Large intestine (tissue), 3 donors: ENCODE results near the gene CEP20. TPM values are rescaled to one million over a fixed set of nuclear protein-coding genes. Genes with fewer than 3 reads are reported as not detected.
A peak's percentile ranks its signal among the peaks of the same experiment; 100 is the strongest.
"Not testable (repeated sequence)": the region's sequence is repeated elsewhere in the genome, so short reads cannot be mapped to it uniquely, and the experiment has no call there.

Experiments
- DNase-seq, 2 donors: peaks; one replicate each; pipeline versions ENCODE4 v3.0.0 to v3.0.0-alpha.2; 2013
- H3K27ac ChIP-seq: one replicate; pipeline ENCODE4 v1.5.1; 2013; ENCODE audit warnings: low read length
- H3K27me3 ChIP-seq: 2 replicates; pipeline ENCODE4 v1.6.1; 2013; ENCODE audit warnings: low read length; ENCODE audit not compliant: control insufficient read depth, insufficient read depth
- H3K36me3 ChIP-seq: 2 replicates; pipeline ENCODE4 v1.6.1; 2013; ENCODE audit warnings: low read length; ENCODE audit not compliant: control insufficient read depth, insufficient read depth
- H3K4me1 ChIP-seq: one replicate; pipeline ENCODE4 v1.6.1; 2013; ENCODE audit warnings: low read length; ENCODE audit not compliant: control insufficient read depth, insufficient read depth
- H3K4me3 ChIP-seq: one replicate; pipeline ENCODE4 v1.5.1; 2013; ENCODE audit warnings: low read length
- H3K9me3 ChIP-seq: one replicate; pipeline ENCODE4 v1.6.1; 2013; ENCODE audit warnings: mild to moderate bottlenecking, low read depth, low read length, moderate library complexity; ENCODE audit not compliant: control insufficient read depth
- WGBS: methylation state at CpG from one replicate; pipeline ENCODE4 v1.1.5; 2013; ENCODE audit warnings: low lambda C conversion rate; ENCODE audit not compliant: insufficient coverage; 5-methylcytosine and 5-hydroxymethylcytosine counted together
- polyA plus RNA-seq: library from polyadenylated mRNA; unstranded; fragments of 120-200 nt; gene quantifications from one replicate; pipeline ENCODE4 v1.2.1, GENCODE V29; 2013

The CEP20 gene
- polyA plus RNA-seq, 1 donor: 26.7 TPM

DNA sequence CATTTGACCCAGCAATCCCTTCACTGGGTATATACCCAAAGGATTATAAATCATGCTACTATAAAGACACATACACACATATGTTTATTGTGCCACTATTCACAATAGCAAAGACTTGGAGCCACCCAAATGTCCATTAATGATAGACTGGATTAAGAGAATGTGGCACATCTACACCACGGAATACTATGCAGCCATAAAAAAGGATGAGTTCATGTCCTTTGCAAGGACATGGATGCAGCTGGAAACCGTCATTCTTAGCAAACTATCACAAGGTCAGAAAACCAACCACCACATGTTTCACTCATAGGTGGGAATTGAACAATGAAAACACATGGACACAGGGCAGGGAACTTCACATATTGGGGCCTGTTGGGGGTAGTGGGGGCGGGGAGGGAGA is 29.9 kb upstream of the CEP20 start:
- H3K4me1 ChIP-seq, H3K27me3 ChIP-seq, H3K36me3 ChIP-seq, H3K9me3 ChIP-seq, H3K27ac ChIP-seq, DNase-seq, H3K4me3 ChIP-seq: not testable (repeated sequence)
- no CpG with 5 or more reads among the region's 3 CpGs for WGBS

DNA sequence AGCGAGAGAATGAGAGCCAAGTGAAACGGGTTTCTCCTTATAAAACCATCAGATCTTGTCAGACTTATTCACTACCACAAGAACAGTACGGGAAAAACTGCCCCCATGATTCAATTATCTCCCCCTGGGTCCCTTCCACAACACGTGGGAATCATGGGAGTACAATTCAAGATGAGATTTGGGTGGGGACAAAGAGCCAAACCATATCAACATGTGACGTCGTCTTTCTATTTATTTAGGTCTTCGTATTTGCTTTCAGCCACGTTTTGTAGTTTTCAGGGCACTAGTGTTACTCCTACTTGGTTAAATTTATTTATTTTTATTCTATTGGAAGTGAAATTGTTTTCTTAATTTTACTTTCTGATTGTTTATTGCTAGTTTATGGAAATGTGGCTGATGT is 27.9 kb upstream of the CEP20 start:
- Histone ChIP-seq H3K36me3 (no peaks in the 10 kb centered on the region), H3K27me3 (no peaks in the 10 kb centered on the region), H3K27ac (no peak overlapping the region), H3K4me1 (no peaks in the 10 kb centered on the region), H3K9me3 (no peaks in the 10 kb centered on the region), H3K4me3 (no peak overlapping the region)
- 71% methylated on average over 4 of the region's 8 CpGs for WGBS
- DNase-seq: no peak

DNA sequence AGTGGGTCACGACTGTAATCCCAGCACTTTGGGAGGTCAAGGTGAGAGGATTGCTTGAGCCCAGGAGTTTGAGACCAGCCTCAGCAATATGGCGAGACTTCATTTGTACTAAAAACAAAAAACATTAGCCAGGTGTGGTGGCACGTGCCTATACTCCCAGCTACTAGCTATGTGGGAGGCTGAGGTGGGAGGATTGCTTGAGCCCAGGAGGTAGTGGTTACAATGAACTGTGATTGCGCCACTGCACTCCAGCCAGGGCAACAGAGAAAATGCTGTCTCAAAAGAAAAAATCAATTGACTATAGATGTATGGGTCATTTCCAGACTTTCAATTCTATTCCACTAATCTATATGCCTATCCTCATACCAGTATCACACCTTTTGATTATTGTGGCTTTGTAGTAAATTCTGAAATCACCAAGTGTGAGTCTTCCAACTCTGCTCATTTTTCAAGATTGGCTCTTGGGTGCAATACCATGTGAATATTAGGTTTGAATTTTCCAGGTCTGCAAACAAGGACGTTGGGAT is 27.2 kb upstream of the CEP20 start:
- no peak for DNase-seq
- no peaks in the 10 kb centered on the region for H3K9me3 ChIP-seq

DNA sequence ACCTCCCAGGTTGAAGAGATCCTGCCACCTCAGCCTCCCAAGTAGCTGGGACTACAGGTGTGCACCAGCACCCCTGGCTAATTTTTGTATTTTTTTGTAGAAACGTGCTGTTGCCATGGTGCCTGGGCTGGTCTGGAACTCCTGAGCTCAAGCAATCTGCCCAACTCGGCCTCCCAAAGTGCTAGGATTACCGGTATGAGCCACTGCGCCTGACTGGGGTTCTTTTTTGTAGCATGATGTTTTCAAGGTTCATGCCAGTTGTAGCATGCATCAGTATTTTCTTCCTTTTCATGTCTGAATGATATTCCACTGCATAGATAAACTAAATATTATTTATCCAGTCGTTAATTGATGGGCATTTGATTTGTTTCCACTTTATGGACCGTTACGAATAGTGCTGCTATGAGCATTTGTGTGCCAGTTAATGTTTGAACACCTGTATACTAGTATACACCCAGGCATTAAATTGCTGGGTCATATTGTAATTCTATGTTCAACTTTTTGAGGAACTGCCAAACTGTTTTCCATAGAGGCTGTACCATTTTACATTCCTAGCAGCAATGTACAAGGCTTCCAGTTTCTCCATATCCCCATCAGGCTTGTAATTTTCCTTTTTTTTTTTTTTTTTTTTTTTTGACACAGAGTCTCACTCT is 24.8 kb upstream of the CEP20 start:
- Histone ChIP-seq H3K27ac (no peak overlapping the region), H3K27me3 (no peaks in the 10 kb centered on the region), H3K4me1 (no peaks in the 10 kb centered on the region), H3K9me3 (no peaks in the 10 kb centered on the region), H3K36me3 (no peaks in the 10 kb centered on the region), H3K4me3 (no peak overlapping the region)
- no peak for DNase-seq
- WGBS: 83% methylated on average over 1 of the region's 7 CpGs

More for the DNA sequence above, 27.2 kb upstream of the CEP20 start:
- no peaks in the 10 kb centered on the region for H3K4me1 ChIP-seq
- H3K36me3 ChIP-seq: no peaks in the 10 kb centered on the region
- H3K27me3 ChIP-seq: no peaks in the 10 kb centered on the region
- H3K27ac ChIP-seq: no peak overlapping the region
- WGBS: 50% methylated on average over 1 of the region's 5 CpGs
- H3K4me3 ChIP-seq: no peak overlapping the region

DNA sequence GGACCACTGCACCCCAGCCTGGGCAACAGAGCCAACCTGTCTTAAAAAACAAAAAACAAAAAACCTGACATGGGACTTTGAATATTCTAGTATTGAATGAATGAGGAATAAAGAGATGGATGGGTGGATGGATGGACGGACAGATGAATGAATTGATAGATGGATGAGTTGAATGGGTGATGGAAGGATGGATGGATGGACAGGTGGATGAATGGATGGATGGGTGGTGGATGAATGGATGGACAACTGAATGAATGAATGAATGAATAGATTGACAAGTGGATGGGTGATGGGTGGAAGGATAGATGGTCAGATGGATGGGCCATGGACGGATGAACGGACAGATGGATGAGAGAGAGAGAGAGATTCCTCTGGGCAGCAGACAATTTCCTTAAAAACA is 22.8 kb upstream of the CEP20 start:
- Histone ChIP-seq H3K4me1 (no peaks in the 10 kb centered on the region), H3K9me3 (no peaks in the 10 kb centered on the region), H3K27ac (no peak overlapping the region), H3K36me3 (no peaks in the 10 kb centered on the region), H3K27me3 (no peaks in the 10 kb centered on the region), H3K4me3 (no peak overlapping the region)
- DNase-seq: no peak
- 100% methylated on average over 1 of the region's 3 CpGs for WGBS

DNA sequence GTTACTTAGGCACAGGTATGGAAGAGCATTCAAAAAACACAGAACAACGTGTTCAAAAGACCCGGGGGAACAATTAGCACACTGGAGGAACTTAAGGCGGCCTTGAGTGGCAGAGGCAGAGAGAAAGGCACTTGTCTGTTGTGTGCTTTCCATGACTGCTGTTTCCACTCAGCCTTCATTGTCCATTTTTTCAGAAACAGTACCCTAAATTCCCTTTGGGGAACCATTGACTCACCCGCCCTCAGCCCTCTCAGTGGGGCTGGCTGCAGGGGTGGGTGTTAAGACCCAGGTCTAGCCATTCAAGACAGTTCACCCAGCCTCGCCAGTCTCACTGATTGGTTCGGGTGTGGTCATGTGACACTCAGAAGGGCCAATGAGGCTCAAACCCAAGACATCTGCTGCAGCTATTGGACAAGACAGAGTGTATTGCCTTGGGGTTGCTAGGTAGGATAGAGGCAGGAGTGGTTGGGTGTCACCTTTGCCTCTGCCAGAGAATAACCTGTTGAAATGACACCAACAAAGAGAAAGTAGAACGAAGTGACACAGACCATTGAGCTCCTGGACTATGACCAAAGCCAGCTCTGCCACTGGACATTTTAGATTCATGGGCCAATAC is 19.6 kb upstream of the CEP20 start:
- peak in 1 of 2 donors; percentile 17 for DNase-seq
- Histone ChIP-seq H3K9me3 (no peaks in the 10 kb centered on the region), H3K27me3 (no peaks in the 10 kb centered on the region), H3K4me1 (no peaks in the 10 kb centered on the region), H3K27ac (no peak overlapping the region), H3K4me3 (no peak overlapping the region), H3K36me3 (no peaks in the 10 kb centered on the region)
- WGBS: no CpG with 5 or more reads among the region's 7 CpGs

DNA sequence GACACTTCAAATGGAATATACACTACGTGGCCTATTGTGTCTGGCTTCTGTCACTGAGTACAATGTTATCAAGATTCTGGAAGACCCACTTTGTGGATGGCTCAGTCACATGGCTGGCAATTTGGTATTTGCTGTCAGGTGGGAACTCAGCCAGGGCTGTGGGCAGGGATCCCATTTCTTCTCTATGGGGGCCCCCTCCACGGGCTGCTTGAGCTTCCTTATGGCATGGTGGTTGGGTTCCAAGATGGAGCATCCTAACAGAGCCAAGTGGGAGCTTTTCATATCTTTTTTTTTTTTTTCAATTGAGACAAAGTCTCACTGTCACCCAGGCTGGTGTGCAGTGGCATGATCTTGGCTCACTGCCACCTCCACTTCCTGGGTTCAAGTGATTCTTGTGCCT is 18.0 kb upstream of the CEP20 start:
- no peak overlapping the region for H3K27ac ChIP-seq
- H3K27me3 ChIP-seq: no peaks in the 10 kb centered on the region
- H3K9me3 ChIP-seq: no peaks in the 10 kb centered on the region
- no peaks in the 10 kb centered on the region for H3K4me1 ChIP-seq
- no CpG with 5 or more reads among the region's 2 CpGs for WGBS
- H3K36me3 ChIP-seq: no peaks in the 10 kb centered on the region
- H3K4me3 ChIP-seq: no peak overlapping the region
- DNase-seq: no peak

DNA sequence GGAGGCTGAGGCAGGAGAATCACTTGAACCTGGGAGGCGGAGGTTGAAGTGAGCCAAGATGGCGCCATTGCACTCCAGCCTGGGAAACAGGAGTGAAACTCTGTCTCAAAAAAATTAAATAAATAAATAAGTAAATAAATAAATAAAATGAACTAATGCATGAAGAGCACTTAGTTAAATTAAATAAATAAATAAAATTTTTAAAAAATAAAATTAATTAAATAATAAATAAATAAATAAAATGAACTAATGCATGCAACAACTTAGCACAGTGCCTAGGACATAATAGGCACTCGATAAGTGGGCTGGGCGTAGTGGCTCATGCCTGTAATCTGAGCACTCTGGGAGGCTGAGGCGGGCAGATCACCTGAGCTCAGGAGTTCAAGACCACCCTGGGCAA is 15.6 kb upstream of the CEP20 start:
- 100% methylated on average over 2 of the region's 5 CpGs for WGBS
- Histone ChIP-seq H3K4me1 (no peaks in the 10 kb centered on the region), H3K4me3 (no peak overlapping the region), H3K9me3 (no peaks in the 10 kb centered on the region), H3K27ac (no peak overlapping the region), H3K36me3 (no peaks in the 10 kb centered on the region), H3K27me3 (no peaks in the 10 kb centered on the region)
- no peak for DNase-seq

DNA sequence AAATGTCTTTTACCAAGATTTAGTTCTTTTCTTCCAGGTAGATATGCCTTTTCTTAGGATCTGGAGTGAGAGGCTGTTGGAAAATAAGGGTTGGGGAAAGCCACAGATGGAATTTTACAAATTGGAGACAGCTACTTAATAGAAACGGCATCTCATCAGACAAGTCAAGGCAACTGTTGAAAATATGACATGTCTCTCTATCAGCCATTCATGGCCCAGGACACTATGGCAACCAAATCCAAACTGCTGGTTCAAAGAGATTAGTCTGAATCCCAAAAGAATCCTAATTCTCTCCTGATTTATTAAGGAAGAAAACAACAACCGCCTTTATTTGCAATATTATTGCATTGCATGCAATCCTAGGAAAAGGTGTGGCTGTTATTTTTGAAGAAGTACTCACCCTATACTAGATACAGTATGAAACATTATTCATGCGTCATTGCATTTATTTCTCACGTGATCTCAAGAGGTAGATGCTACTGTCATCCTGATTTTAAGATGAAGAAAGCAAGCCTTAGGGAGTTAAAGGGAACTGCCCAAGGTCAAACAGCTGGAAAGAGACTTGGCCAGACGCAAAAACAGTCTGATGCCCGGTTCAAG is 12.6 kb upstream of the CEP20 start:
- no peak overlapping the region for H3K4me3 ChIP-seq
- no peak overlapping the region for H3K27ac ChIP-seq
- WGBS: 73% methylated on average over 2 of the region's 6 CpGs
- no peak for DNase-seq
- H3K27me3 ChIP-seq: no peaks in the 10 kb centered on the region
- no peaks in the 10 kb centered on the region for H3K36me3 ChIP-seq
- no peaks in the 10 kb centered on the region for H3K4me1 ChIP-seq
- H3K9me3 ChIP-seq: no peaks in the 10 kb centered on the region

DNA sequence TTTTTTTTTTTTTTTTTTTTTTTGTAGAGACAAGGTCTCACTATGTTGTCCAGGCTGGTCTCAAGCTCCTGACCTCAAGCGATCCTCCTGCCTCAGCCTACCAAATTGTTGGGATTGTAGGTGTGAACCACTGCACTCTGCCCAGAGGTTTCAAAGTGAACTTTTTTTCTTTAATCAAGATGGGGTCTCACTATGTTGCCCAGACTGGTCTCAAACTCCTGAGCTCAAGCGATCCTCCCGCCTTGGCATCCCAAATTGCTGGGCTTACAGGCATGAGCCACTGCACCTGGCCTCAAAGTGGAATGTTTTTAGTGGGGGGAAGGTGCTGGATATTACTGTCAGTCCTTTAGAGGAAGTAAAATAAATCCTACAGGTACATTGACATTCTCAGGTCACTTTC is 12.0 kb upstream of the CEP20 start:
- H3K9me3 ChIP-seq: no peaks in the 10 kb centered on the region
- WGBS: no CpG with 5 or more reads among the region's 3 CpGs
- H3K27ac ChIP-seq: no peak overlapping the region
- no peak for DNase-seq
- no peaks in the 10 kb centered on the region for H3K36me3 ChIP-seq
- H3K4me3 ChIP-seq: no peak overlapping the region
- no peaks in the 10 kb centered on the region for H3K4me1 ChIP-seq
- no peaks in the 10 kb centered on the region for H3K27me3 ChIP-seq
